Measurements from ENCODE around the gene GPR32.
"Not testable (repeated sequence)": the region's sequence is repeated elsewhere in the genome, so short reads cannot be mapped to it uniquely, and the experiment has no call there.

The GPR32 gene, protein sequence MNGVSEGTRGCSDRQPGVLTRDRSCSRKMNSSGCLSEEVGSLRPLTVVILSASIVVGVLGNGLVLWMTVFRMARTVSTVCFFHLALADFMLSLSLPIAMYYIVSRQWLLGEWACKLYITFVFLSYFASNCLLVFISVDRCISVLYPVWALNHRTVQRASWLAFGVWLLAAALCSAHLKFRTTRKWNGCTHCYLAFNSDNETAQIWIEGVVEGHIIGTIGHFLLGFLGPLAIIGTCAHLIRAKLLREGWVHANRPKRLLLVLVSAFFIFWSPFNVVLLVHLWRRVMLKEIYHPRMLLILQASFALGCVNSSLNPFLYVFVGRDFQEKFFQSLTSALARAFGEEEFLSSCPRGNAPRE

DNA sequence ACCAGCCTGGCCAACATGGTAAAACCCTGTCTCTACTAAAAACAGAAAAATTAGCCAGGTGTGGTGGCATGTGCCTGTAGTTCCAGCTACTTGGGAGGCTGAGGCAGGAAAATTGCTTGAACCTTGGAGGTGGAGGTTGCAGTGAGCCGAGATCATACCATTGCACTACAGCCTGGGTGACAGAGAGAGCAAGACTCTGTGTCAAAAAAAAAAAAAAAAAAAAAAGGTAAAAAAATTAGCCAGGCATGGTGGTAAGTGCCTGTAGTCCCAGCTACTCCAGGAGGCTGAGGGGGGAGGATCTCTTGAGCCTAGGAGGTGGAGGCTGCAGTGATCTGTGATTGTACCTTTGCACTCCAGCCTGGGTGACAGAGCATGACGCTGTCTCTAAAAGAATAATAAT is at the start of gene GPR32:
Gene GPR32 (plus strand): TSS at position 301 of the 400 bp plus-strand sequence. CDS start 137 bp downstream, outside the sequence.
- DNase-seq (ENCODE audit: low spot score); in situ Hi-C loops (cut with MboI; ENCODE audit: low sequenced_read_pairs, unreplicated experiment): not testable (repeated sequence)

DNA sequence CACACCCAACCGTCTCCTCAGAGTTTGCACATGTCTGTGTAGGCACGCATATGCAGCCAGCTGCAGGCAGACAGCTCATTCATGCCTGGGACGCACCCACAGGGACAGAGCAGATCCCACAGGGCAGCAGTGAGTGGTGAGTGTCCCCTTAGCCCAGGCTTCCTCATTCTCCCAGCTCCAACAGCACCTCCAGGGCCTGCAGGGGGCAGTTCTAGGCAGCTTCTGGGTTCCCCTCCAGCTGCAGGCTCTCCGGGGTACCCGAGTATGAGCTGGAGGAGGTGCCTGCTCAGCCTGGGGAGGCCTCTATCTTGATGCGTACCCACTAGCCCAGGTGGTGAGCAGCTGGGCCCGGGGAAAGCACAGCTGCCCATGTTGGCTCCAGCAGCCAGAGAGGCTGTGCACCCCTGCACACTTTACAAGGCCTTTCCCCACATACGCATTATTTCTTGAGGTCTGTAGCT is 49.3 kb upstream of the GPR32 start:
- TF ChIP-seq, protein P1, sequence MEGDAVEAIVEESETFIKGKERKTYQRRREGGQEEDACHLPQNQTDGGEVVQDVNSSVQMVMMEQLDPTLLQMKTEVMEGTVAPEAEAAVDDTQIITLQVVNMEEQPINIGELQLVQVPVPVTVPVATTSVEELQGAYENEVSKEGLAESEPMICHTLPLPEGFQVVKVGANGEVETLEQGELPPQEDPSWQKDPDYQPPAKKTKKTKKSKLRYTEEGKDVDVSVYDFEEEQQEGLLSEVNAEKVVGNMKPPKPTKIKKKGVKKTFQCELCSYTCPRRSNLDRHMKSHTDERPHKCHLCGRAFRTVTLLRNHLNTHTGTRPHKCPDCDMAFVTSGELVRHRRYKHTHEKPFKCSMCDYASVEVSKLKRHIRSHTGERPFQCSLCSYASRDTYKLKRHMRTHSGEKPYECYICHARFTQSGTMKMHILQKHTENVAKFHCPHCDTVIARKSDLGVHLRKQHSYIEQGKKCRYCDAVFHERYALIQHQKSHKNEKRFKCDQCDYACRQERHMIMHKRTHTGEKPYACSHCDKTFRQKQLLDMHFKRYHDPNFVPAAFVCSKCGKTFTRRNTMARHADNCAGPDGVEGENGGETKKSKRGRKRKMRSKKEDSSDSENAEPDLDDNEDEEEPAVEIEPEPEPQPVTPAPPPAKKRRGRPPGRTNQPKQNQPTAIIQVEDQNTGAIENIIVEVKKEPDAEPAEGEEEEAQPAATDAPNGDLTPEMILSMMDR (IDR thresholded peaks at IDR 0.05; ENCODE audit: borderline replicate concordance, control extremely low read depth, extremely low read depth, insufficient read depth, missing control alignments) = no peak
- in situ Hi-C loops (cut with MboI; ENCODE audit: low sequenced_read_pairs, unreplicated experiment) = no loop called here
- no peak for DNase-seq (ENCODE audit: low spot score)

DNA sequence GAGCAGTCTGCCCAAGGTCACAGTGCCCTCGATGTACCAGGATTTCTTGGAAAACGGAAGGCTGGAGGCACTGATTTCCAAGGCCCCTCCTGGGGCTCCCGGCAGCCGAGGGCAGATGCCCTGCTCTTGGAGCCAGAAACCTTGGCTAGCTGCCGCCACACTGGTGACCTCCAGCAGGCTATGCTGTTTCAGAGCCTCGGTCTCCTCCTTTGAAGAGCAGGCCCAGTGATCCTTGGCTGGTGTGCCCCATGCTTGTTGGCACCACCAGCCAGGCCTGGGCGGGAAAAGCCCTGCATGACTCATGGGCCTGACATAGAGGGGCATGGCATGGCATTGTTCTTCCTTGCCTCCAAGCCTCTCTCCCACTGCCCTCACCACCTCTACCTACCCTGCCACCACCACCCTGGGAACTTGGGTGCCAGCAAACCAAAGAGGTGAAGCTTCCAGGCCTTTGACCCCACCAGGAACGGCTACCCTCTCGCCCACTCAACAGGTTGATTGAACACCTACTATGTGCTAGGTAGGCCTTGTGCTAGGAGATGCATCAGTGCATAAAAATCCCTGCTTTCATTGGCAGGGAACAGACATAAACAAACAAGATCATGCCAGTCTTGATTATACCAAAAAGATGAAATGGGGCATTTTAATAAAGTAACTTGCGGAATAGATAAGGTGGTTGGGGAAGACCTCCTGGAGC is 48.7 kb upstream of the GPR32 start:
- no peak for DNase-seq (ENCODE audit: low spot score)
- in situ Hi-C loops (cut with MboI; ENCODE audit: low sequenced_read_pairs, unreplicated experiment) = no loop called here
- TF ChIP-seq, protein P1 (IDR thresholded peaks at IDR 0.05; ENCODE audit: borderline replicate concordance, control extremely low read depth, extremely low read depth, insufficient read depth, missing control alignments) = no peak

DNA sequence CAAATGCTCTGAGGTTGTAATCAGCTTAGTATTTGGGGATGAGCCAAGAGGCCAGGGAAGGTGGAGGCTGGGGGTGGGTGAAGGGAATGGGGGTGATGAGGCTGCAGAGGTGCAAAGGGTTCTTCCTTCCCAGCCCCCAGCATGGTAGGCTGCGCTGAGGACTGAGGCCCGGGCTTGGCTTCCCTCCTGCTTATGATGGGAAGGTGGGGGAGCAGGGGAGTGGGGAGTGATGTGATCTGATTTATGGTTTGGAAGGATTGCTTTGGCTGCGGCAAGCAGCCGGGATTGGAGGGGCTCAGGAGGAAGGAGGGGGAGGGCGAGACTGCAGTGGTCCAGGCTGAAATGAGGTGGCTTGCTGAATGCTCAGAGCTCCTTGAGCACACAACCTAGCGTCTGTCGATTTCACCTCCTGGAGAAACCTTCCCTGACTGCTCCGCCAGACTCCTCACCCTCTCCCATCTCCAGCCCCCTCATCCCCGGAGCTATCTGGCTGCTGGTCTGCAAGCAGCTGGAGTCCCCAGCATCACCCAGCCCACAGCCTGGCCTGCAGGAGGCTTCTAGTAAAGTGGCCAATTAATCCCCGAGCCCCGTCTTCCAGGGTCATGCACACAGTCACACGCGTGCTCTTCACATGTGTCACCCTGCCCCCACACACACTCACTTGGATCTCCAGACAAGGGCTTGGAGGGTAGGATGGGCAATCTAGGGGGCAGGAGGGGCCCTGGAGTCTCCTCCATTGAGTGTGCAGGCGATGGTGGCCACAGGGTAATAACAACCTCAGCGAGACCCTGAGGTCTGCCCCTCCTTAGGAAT is 47.9 kb upstream of the GPR32 start:
- DNase-seq (ENCODE audit: low spot score) = no peak
- TF ChIP-seq, protein P1 (IDR thresholded peaks at IDR 0.05; ENCODE audit: borderline replicate concordance, control extremely low read depth, extremely low read depth, insufficient read depth, missing control alignments) = no peak
- in situ Hi-C loops (cut with MboI; ENCODE audit: low sequenced_read_pairs, unreplicated experiment) = no loop called here

DNA sequence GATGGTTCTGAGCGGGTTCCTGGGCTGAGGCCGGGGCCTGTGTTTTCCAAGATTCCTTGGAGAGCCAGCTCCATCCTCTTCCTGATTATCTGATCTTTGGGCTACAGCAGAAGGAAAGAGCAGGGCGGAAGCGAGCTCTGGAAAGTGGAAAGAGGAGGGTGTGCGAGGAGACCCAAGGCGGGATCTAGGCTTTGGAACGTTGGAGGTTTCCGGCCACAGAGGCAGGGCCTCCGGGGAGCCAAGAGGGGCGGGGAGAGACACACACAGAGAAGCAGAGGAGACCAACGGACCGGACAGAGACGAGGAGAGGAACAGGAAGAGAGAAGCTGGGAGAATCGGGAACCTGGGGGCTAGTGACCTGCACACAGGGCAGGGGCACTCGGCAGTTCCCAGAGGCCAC is 47.2 kb upstream of the GPR32 start, which contains the start of gene CLEC11A:
Gene CLEC11A (plus strand): TSS at position 296 of the 400 bp plus-strand sequence. CDS start 162 bp downstream, outside the sequence.
- no peak for DNase-seq (ENCODE audit: low spot score)
- in situ Hi-C loops (cut with MboI; ENCODE audit: low sequenced_read_pairs, unreplicated experiment) = no loop called here
- TF ChIP-seq, protein P1 (IDR thresholded peaks at IDR 0.05; ENCODE audit: borderline replicate concordance, control extremely low read depth, extremely low read depth, insufficient read depth, missing control alignments) = no peak

DNA sequence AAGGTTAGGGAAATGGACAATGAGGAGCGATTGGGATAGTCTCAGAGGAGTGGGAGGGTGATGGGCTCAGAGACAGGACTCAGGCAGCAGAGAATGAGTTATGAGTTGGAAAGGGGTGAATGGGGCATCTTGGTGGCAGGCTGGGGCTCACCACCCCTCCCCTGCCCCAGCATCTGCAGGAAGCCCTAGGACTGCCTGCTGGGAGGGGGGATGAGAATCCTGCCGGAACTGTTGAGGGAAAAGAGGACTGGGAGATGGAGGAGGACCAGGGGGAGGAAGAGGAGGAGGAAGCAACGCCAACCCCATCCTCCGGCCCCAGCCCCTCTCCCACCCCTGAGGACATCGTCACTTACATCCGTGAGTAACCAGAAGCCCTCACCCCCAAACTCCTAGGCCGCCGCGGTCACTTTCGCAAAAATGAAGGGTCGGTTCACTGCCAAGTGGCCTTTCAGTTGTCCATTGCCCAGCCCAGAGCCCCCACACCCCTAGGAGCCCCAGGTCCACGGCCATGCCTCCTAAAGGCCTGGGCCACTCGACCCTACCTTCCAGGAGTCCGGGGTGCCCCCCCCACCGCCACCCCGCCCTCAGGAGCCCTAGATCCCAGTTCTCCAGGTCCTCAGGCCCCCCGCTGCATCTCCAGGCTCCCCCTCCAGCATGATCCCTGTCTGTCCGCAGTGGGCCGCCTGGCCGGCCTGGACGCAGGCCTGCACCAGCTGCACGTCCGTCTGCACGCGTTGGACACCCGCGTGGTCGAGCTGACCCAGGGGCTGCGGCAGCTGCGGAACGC is 46.3 kb upstream of the GPR32 start:
- in situ Hi-C loops (cut with MboI; ENCODE audit: low sequenced_read_pairs, unreplicated experiment) = no loop called here
- TF ChIP-seq, protein P1 (IDR thresholded peaks at IDR 0.05; ENCODE audit: borderline replicate concordance, control extremely low read depth, extremely low read depth, insufficient read depth, missing control alignments) = no peak
- DNase-seq (ENCODE audit: low spot score) = no peak
